Measurements from ENCODE around the gene DNASE1L2.

Gene DNASE1L2

GRCh38 chr16:2267913-2268666, 31.8 kb downstream of the DNASE1L2 start, which contains the start of gene RNPS1 (continued):
- TF ChIP-seq KLF16 (tag by site-specific recombination; IDR thresholded peaks at IDR 0.05): peak; percentile 99
- no peak for TF ChIP-seq ZNF350 (tag by site-specific recombination; IDR thresholded peaks at IDR 0.05)
- peak; percentile 21; the same call in 1 of the 2 replicates for TF ChIP-seq FEZF1 (tag by site-specific recombination; IDR thresholded peaks at IDR 0.05)
- TF ChIP-seq PRDM6 (tag by site-specific recombination; IDR thresholded peaks at IDR 0.05): no peak
- TF ChIP-seq HIC1 (tag by site-specific recombination; IDR thresholded peaks at IDR 0.05): peak; percentile 67; the same call in 1 of the 2 replicates
- TF ChIP-seq SCRT2 (tag by site-specific recombination; IDR thresholded peaks at IDR 0.05): peak; percentile 98
- TF ChIP-seq ZNF202 (tag by site-specific recombination; IDR thresholded peaks at IDR 0.05; ENCODE audit: borderline replicate concordance): no peak
- TF ChIP-seq SP3 (tag by site-specific recombination; IDR thresholded peaks at IDR 0.05): peak; percentile 97
- TF ChIP-seq ZNF488 (tag by site-specific recombination; IDR thresholded peaks at IDR 0.05): 0 out of 2 replicates have a peak, but pooled peaks have one; percentile 42
- no peak for TF ChIP-seq ZNF677 (tag by site-specific recombination; IDR thresholded peaks at IDR 0.05)
- TF ChIP-seq ZBTB10 (tag by site-specific recombination; IDR thresholded peaks at IDR 0.05): peak; percentile 96
- TF ChIP-seq ZNF157 (tag by site-specific recombination; IDR thresholded peaks at IDR 0.05): 0 out of 2 replicates have a peak, but pooled peaks have one; percentile 20
- TF ChIP-seq INSM2 (tag by site-specific recombination; IDR thresholded peaks at IDR 0.05): peak; percentile 95
- TF ChIP-seq ZNF837 (tag by site-specific recombination; IDR thresholded peaks at IDR 0.05): no peak
- TF ChIP-seq ZSCAN23 (tag by site-specific recombination; IDR thresholded peaks at IDR 0.05): peak; percentile 88; the same call in 1 of the 2 replicates
- TF ChIP-seq PRDM10 (tag by site-specific recombination; IDR thresholded peaks at IDR 0.05): peak; percentile 94
- TF ChIP-seq ZNF521 (tag by site-specific recombination; IDR thresholded peaks at IDR 0.05): no peak
- peak; percentile 62; the same call in 1 of the 2 replicates for TF ChIP-seq IKZF3 (tag by site-specific recombination; IDR thresholded peaks at IDR 0.05)
- TF ChIP-seq ZNF623 (tag by site-specific recombination; IDR thresholded peaks at IDR 0.05): peak; percentile 45
- TF ChIP-seq CTCF (tag by site-specific recombination; IDR thresholded peaks at IDR 0.05): peak; percentile 41
- peak; percentile 96 for TF ChIP-seq KLF9 (tag by site-specific recombination; IDR thresholded peaks at IDR 0.05; ENCODE audit: low read depth)
- TF ChIP-seq ZSCAN5A (tag by site-specific recombination; IDR thresholded peaks at IDR 0.05): 0 out of 2 replicates have a peak, but pooled peaks have one; percentile 94

Measured in HEK293 (cell line).